K562 (cell line): ENCODE measurements around the gene TNK2. TPM values are rescaled to one million over a fixed set of nuclear protein-coding genes. Genes with fewer than 3 reads are reported as not detected.

ENCODE experiments used
- ATAC-seq: fragments of 200-7000 bp; cut with Tn5 transposase; 3 replicates; pipeline ENCODE4 v1.9.1; 2020; ENCODE audit warnings: moderate library complexity
- BruUV-seq: library from RNA; stranded (reverse); fragments of 400-500 nt; replicated peaks from 2 replicates; lab custom pipeline; 2021; lab: Mats Ljungman, UMichigan
- CTCF ChIA-PET: fragments of 300-600 bp; formaldehyde crosslinking; extraction: SDS; loops from one replicate; lab custom pipeline; 2021; ENCODE audit warnings: low intra/inter-chr PET ratio; lab: Yijun Ruan, JAX
- POLR2A ChIA-PET: fragments of 300-600, 350-650 bp; sonication (Branson Sonifier 250); formaldehyde crosslinking; extraction: SDS; loops from one replicate; lab custom pipeline; 2021; ENCODE audit warnings: antibody characterized with exemption, inconsistent platforms; lab: Yijun Ruan, JAX
- DNase-seq, 4 experiments: peaks; one replicate each; pipeline versions ENCODE4 v3.0.0 to v3.0.0-alpha.2; 2011 to 2018; ENCODE audit warnings: low spot score in 3 of 4, mixed read lengths in 3 of 4; ENCODE audit errors: extremely low read depth in 1 of 4
- FAIRE-seq: peaks from 2 replicates; lab custom pipeline; 2011; peaks lifted over from hg19 to GRCh38; lab: Jason Lieb, UNC
- H2AFZ ChIP-seq: 2 replicates; pipeline ENCODE4 v1.6.0; 2011; ENCODE audit warnings: low read depth, low read length, control low read depth, inconsistent platforms
- H3K27ac ChIP-seq: fragments of 200-600 bp; 3 replicates; pipeline ENCODE4 v1.8.0; 2011; ENCODE audit warnings: low read depth, mild to moderate bottlenecking, control low read depth, inconsistent platforms, low read length, moderate library complexity, mixed read lengths; ENCODE audit errors: extremely low read depth
- H3K27me3 ChIP-seq, 2 experiments: fragments of 300-600 bp in 1 of 2; 2 replicates in 1 of 2; 3 replicates in 1 of 2; pipeline versions ENCODE4 v1.6.0 to v1.8.0; 2011; ENCODE audit warnings: inconsistent platforms in 2 of 2, low read length in 2 of 2, mild to moderate bottlenecking in 1 of 2, mixed read lengths in 1 of 2, moderate library complexity in 1 of 2; ENCODE audit not compliant: control insufficient read depth in 2 of 2, insufficient read depth in 2 of 2
- H3K36me3 ChIP-seq: fragments of 300-600 bp; 3 replicates; pipeline ENCODE4 v1.8.0; 2011; ENCODE audit warnings: mild to moderate bottlenecking, low read length, inconsistent platforms; ENCODE audit not compliant: control insufficient read depth, insufficient read depth
- H3K4me1 ChIP-seq, 2 experiments: fragments of 200-600 bp in 1 of 2; replicated peaks in 1 of 2; 2 replicates in 1 of 2; 3 replicates in 1 of 2; pipeline versions ENCODE4 v1.5.1 to v1.8.0; 2011; ENCODE audit warnings: inconsistent platforms in 2 of 2, low read length in 2 of 2, mild to moderate bottlenecking in 1 of 2, mixed read lengths in 1 of 2, moderate library complexity in 1 of 2; ENCODE audit not compliant: control insufficient read depth in 2 of 2, insufficient read depth in 2 of 2
- H3K4me2 ChIP-seq: 2 replicates; pipeline ENCODE4 v1.6.1; 2011; ENCODE audit warnings: low read length, control low read depth, inconsistent platforms, mixed read lengths; ENCODE audit not compliant: insufficient read depth
- H3K4me3 ChIP-seq: fragments of 200-600 bp; sonication (generic), shearing (Covaris generic); 2 replicates; pipeline ENCODE4 v1.5.1; 2016; ENCODE audit warnings: control low read depth, inconsistent platforms
- H3K79me2 ChIP-seq: fragments of 200-600 bp; 3 replicates; pipeline ENCODE4 v1.8.0; 2011; ENCODE audit warnings: low read length, inconsistent platforms; ENCODE audit not compliant: control insufficient read depth, insufficient read depth
- H3K9ac ChIP-seq, 2 experiments: 2 replicates each; pipeline versions ENCODE4 v1.6.0 to v1.6.1; 2011; ENCODE audit warnings: low read depth in 2 of 2, low read length in 2 of 2, control low read depth in 1 of 2, inconsistent platforms in 1 of 2, mild to moderate bottlenecking in 1 of 2, mixed read lengths in 1 of 2; ENCODE audit not compliant: insufficient read depth in 1 of 2
- H3K9me1 ChIP-seq: one replicate; pipeline ENCODE4 v1.6.0; 2011; ENCODE audit warnings: inconsistent platforms, mild to moderate bottlenecking, low read length, moderate library complexity; ENCODE audit not compliant: control insufficient read depth, insufficient read depth
- H3K9me3 ChIP-seq: replicated peaks from 2 replicates; pipeline ENCODE4 v1.5.1; 2011; ENCODE audit warnings: low read depth, low read length, inconsistent platforms; ENCODE audit not compliant: control insufficient read depth, insufficient read depth
- H4K20me1 ChIP-seq: replicated peaks from 2 replicates; pipeline ENCODE4 v1.6.1; 2011; ENCODE audit warnings: low read length, inconsistent platforms, mixed read lengths; ENCODE audit not compliant: control insufficient read depth, insufficient read depth
- ARID2 ChIP-seq: fragments of 450-650 bp; IDR thresholded peaks from 2 replicates; pipeline ENCODE4 v1.6.1; 2017; ENCODE audit warnings: antibody characterized with exemption, mild to moderate bottlenecking
- CBX5 ChIP-seq: IDR thresholded peaks from 2 replicates; pipeline ENCODE4 v1.6.1; 2014; ENCODE audit warnings: low read depth, borderline replicate concordance
- CCNT2 ChIP-seq: IDR thresholded peaks from 2 replicates; pipeline ENCODE4 v1.6.1; 2011; ENCODE audit warnings: borderline replicate concordance, low read depth, mild to moderate bottlenecking, moderate library complexity, mixed read lengths, low read length; ENCODE audit not compliant: insufficient read length; ENCODE audit errors: extremely low read depth
- DIDO1 ChIP-seq: fragments of 450-650 bp; IDR thresholded peaks from 2 replicates; pipeline ENCODE4 v1.6.1; 2016; ENCODE audit warnings: low read depth, missing biosample characterization, missing genetic modification characterization
- KDM5B ChIP-seq: fragments of 200-600 bp; sonication (generic); IDR thresholded peaks from 2 replicates; pipeline ENCODE4 v1.6.1; 2012; ENCODE audit warnings: low read depth, mild to moderate bottlenecking, moderate library complexity, low read length, control low read depth, inconsistent platforms; ENCODE audit not compliant: insufficient replicate concordance
- MEF2A ChIP-seq: IDR thresholded peaks from 2 replicates; pipeline ENCODE4 v1.6.1; 2011; ENCODE audit warnings: low read depth, mild to moderate bottlenecking, low read length, moderate library complexity; ENCODE audit not compliant: control insufficient read depth
- NBN ChIP-seq: fragments of 450-650 bp; IDR thresholded peaks from 2 replicates; pipeline ENCODE4 v1.6.1; 2016; ENCODE audit warnings: low read depth, mild to moderate bottlenecking
- NFIC ChIP-seq: fragments of 450-650 bp; IDR thresholded peaks from 2 replicates; pipeline ENCODE4 v1.6.1; 2017; ENCODE audit warnings: mild to moderate bottlenecking, inconsistent platforms
- STAT5B ChIP-seq: fragments of 250-450 bp; sonication (Bioruptor Pico); IDR thresholded peaks from 2 replicates; pipeline ENCODE4 v1.8.0; 2021; ENCODE audit warnings: mild to moderate bottlenecking, inconsistent platforms
- ZBTB1 ChIP-seq: sonication (generic); formaldehyde crosslinking; IDR thresholded peaks from 2 replicates; pipeline ENCODE4 v1.8.1; 2023; ENCODE audit warnings: missing genetic modification reagents, low read depth, mild to moderate bottlenecking, borderline replicate concordance
- ZNF274 ChIP-seq: IDR thresholded peaks from 2 replicates; pipeline ENCODE4 v1.6.1; 2011; ENCODE audit warnings: low read depth, mild to moderate bottlenecking, low read length, moderate library complexity, borderline replicate concordance
- ZNF354B ChIP-seq: fragments of 250-450 bp; sonication (Bioruptor Pico); IDR thresholded peaks from 2 replicates; pipeline ENCODE4 v1.4.0; 2020
- ZNF707 ChIP-seq: fragments of 250-450 bp; sonication (Bioruptor Pico); conservative IDR thresholded peaks from 2 replicates; pipeline ENCODE4 v1.8.0; 2022; ENCODE audit warnings: inconsistent platforms, mild to moderate bottlenecking, moderate library complexity
- ZNF764 ChIP-seq: fragments of 250-450 bp; sonication (Bioruptor Pico); IDR thresholded peaks from 2 replicates; pipeline ENCODE4 v1.4.0; 2020; ENCODE audit warnings: low read depth, mild to moderate bottlenecking, moderate library complexity
- WGBS: fragments of 100-300 bp; shearing (Covaris generic); methylation state at CpG from one replicate; pipeline ENCODE4 v1.1.6; 2016; ENCODE audit warnings: low coverage, mixed read lengths; ENCODE audit not compliant: insufficient coverage; ENCODE audit errors: missing lambda C conversion rate; 5-methylcytosine and 5-hydroxymethylcytosine counted together
- in situ Hi-C: fragments of 300-500 bp; cut with MboI; formaldehyde crosslinking; loops from 4 replicates; pipeline ENCODE4 v1.15.0; 2018; ENCODE audit warnings: inconsistent platforms, mixed read lengths
- intact Hi-C: fragments of 100-400 bp; cut with micrococcal nuclease; formaldehyde crosslinking; loops from 2 replicates; pipeline ENCODE4 v1.14.2; 2022
- polyA plus RNA-seq, 8 experiments: library from polyadenylated mRNA; depleted of rRNA in 4 of 8; stranded (reverse) in 5 of 8; unstranded in 3 of 8; fragments of >200 nt; fragmentation: Nextera tagmentation in 2 of 8; fragmentation: Illumina TruSeq in 1 of 8; extraction: Ambion mirVana in 2 of 8; extraction: Trizol in 1 of 8; gene quantifications; 2 replicates each; pipeline versions ENCODE4 v1.2.1 to v1.2.3, GENCODE V29; 2011 to 2014; ENCODE audit warnings: inconsistent platforms in 1 of 8, missing spikeins in 1 of 8
- total RNA-seq, 7 experiments: library from RNA; depleted of rRNA in 6 of 7; stranded (reverse); fragments of >200 nt in 6 of 7; fragmentation: Illumina TruSeq in 2 of 7; extraction: Trizol in 2 of 7; gene quantifications; 2 replicates each; pipeline versions ENCODE4 v1.2.1 to v1.2.3, GENCODE V29; 2011 to 2021; ENCODE audit warnings: low replicate concordance in 1 of 7
- TF ChIP-seq, protein P1 (sequence below), 2 experiments: fragments of 450-650 bp in 1 of 2; sonication (generic) in 1 of 2; formaldehyde crosslinking in 1 of 2; IDR thresholded peaks in 1 of 2; conservative IDR thresholded peaks in 1 of 2; 2 replicates each; pipeline versions ENCODE4 v1.6.1 to v1.8.1; 2016 to 2023; ENCODE audit warnings: mild to moderate bottlenecking in 2 of 2, moderate library complexity in 2 of 2, inconsistent platforms in 1 of 2, missing genetic modification reagents in 1 of 2
- TF ChIP-seq, protein P2 (sequence below): sonication (generic); formaldehyde crosslinking; IDR thresholded peaks from 2 replicates; pipeline ENCODE4 v1.8.0; 2022; ENCODE audit warnings: missing genetic modification reagents, mild to moderate bottlenecking, moderate library complexity, borderline replicate concordance
- TF ChIP-seq, protein P3 (sequence below), 2 experiments: fragments of 450-650 bp; conservative IDR thresholded peaks; 2 replicates each; pipeline ENCODE4 v1.6.1; 2017; ENCODE audit warnings: mild to moderate bottlenecking in 2 of 2, moderate library complexity in 2 of 2

The TNK2 gene
- total and polyA plus RNA-seq, 9 of the 15 experiments (the other 6 are each of a cell fraction or from before 2014, with no cell fraction given) = 0.03 to 33.8 (median 6.5) TPM

DNA sequence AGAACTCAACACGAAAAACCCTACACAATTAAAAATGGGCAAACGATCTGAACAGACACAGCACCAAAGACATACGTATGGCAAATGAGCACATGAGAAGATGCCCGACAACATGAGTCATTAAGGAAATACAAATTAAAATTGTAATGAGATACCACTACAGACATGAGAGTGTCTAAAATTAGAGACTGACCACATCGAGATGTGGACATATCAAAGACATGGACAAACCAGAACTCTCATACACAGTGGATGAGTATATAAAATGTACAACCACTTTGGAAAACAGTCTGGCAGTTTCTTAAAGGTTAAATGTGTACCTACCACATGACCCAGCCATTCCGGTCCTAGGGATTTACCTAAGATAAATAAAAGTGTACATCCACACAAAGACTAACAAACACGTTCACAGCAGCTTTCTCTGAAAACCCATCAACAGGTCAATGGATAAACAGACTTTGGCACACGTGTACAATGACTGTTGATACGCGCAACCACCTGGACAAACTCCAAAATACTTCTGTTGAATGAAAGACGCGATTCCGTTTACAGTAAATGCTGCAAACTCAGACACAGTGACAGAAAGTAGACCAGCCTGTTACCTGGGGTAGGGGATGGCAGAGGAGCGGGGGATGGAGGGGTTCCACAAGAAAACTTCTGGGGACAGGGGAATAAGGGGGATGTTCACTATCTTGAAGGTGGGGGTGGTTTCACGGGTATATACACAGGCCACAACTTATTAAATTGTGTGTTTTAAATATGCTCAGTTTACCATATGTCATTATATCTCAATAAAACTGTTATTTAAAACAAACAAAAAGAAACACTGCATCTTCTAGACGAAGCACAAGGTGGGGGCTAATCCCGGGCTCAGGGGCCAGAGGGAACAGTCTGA is 2.1 kb downstream of the TNK2 start:
- Histone ChIP-seq H3K9me3 (no peaks in the 10 kb centered on the region), H3K36me3 (no peaks in the 10 kb centered on the region), H3K4me3 (no peak overlapping the region), H3K9me1 (no peaks in the 10 kb centered on the region), H3K4me2 (no peak overlapping the region), H3K4me1 (peaks cover 37 to 41% of the 10 kb centered on the region in 2 experiments), H2AFZ (no peak overlapping the region), H3K9ac (no peak overlapping the region), H3K79me2 (peaks cover 24% of the 10 kb centered on the region; the same call in 2 of the 3 replicates), H3K27me3 (no peaks in the 10 kb centered on the region), H3K27ac (no peak overlapping the region), H4K20me1 (peaks cover 18% of the 10 kb centered on the region)
- CTCF ChIA-PET = interaction anchor here (1.1 kb wide), 1 partner anchor 12 kb away, joined by 6 read pairs; no protein-coding TSS in a partner anchor
- intact Hi-C loops (no loop called here), in situ Hi-C loops (no loop called here)
- no TSS peak for BruUV-seq
- DNase-seq (no peak), FAIRE-seq (peak; percentile 11), ATAC-seq (no peak)
- 46% methylated on average over 17 of the region's 17 CpGs for WGBS
- POLR2A ChIA-PET = interaction anchor here (0.8 to 1.4 kb wide), 4 partner anchors 7 to 50 kb away, joined by 3 to 6 read pairs (median 4); no protein-coding TSS in a partner anchor
- TF ChIP-seq ZNF354B (CRISPR knock-in tag) (no peak), KDM5B (no peak), NFIC (peak; percentile 46; the same call in 1 of the 2 replicates), DIDO1 (tag) (no peak), ZNF274 (no peak), NBN (no peak), ZBTB1 (CRISPR knock-in tag) (no peak), MEF2A (0 out of 2 replicates have a peak, but pooled peaks have one; percentile 50), ZNF764 (CRISPR knock-in tag) (no peak), ARID2 (no peak), STAT5B (CRISPR knock-in tag) (no peak), ZNF707 (CRISPR knock-in tag) (no peak), CCNT2 (no peak), CBX5 (no peak)
- TF ChIP-seq, protein P1, sequence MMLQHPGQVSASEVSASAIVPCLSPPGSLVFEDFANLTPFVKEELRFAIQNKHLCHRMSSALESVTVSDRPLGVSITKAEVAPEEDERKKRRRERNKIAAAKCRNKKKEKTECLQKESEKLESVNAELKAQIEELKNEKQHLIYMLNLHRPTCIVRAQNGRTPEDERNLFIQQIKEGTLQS (IDR thresholded peaks at IDR 0.05) = peak; percentile 49
- TF ChIP-seq, protein P1 (CRISPR knock-in tag; conservative IDR thresholded peaks at IDR 0.05) = no peak
- TF ChIP-seq, protein P2, sequence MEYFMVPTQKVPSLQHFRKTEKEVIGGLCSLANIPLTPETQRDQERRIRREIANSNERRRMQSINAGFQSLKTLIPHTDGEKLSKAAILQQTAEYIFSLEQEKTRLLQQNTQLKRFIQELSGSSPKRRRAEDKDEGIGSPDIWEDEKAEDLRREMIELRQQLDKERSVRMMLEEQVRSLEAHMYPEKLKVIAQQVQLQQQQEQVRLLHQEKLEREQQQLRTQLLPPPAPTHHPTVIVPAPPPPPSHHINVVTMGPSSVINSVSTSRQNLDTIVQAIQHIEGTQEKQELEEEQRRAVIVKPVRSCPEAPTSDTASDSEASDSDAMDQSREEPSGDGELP (CRISPR knock-in tag) = no peak
- TF ChIP-seq, protein P3, sequence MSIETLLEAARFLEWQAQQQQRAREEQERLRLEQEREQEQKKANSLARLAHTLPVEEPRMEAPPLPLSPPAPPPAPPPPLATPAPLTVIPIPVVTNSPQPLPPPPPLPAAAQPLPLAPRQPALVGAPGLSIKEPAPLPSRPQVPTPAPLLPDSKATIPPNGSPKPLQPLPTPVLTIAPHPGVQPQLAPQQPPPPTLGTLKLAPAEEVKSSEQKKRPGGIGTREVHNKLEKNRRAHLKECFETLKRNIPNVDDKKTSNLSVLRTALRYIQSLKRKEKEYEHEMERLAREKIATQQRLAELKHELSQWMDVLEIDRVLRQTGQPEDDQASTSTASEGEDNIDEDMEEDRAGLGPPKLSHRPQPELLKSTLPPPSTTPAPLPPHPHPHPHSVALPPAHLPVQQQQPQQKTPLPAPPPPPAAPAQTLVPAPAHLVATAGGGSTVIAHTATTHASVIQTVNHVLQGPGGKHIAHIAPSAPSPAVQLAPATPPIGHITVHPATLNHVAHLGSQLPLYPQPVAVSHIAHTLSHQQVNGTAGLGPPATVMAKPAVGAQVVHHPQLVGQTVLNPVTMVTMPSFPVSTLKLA (conservative IDR thresholded peaks at IDR 0.05) = peak in 1 of 2 experiments; percentile 20; a peak in 1 of 4 replicates
